Epidermal melanocyte (primary cell): ENCODE measurements around the gene SMIM1.
"Not testable (repeated sequence)": the region's sequence is repeated elsewhere in the genome, so short reads cannot be mapped to it uniquely, and the experiment has no call there.

Experiments
- DNase-seq: peaks from one replicate; pipeline ENCODE4 v3.0.0; 2011; ENCODE audit warnings: low spot score; ENCODE audit not compliant: insufficient read length

The SMIM1 gene

DNA sequence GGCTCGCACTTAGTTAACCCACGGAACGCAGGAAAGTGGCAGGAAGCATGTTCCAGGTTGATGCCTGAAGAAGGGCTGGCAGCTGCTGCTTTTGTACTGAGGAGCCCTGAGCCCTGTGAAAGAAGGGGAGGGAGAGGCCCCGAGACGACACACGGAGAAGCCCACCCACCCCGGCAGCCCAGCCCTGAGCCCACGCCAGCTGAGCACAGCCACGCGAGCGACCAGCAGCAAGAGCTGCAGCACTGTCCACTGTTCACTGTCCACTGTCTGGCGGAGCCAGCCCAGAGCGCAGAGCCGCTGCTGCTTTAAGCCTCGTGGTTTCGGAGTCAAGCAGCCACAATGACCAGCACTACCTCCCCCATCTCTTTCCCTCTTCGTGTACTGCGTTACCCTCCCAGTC, 18.4 kb downstream of the SMIM1 start:
- DNase-seq = peak; percentile 9

GRCh38 chr1:3795453-3796214, 23.1 kb downstream of the SMIM1 start:
- peak; percentile 16 for DNase-seq

DNA sequence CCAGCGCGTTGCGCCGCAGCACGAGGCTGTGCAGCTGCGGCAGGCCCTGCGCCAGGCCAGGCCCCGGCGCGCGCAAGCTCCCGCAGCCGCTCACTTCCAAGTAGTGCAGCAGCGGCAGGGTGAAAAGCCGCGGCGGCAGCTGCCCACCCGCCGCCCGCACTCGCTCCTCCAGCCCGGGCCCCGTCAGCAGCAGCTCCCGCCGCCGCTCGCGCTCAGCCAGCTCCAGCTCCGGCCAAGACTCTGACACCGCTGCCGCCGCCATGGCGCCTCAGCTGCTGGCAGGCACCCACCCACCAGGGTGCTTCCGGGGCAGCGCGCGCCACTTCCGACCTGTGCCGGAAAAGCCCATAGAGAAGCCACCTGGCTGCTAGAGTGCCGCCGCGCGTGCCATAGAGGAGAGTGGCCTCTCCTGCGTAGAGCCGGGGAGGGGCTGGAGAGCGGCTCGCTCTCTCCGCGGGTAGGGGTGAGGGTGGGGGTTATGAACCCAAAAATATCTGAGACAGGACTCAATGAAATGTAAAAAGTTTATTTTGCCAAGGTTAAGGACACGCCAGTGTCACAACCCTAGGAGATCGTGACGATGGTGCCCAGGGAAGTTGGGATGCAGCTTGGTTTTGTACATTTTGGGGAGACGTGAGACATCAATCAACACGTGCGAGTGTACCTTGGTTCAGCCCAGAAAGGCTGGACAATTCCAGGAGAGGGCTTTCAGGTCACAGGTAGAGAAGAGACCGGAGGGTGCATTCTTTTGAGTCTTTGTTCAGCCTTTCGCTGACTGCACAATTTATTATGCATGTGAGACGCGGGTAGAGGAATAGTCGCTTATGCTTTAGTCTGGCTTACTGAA, 23.9 kb downstream of the SMIM1 start, which contains the start of gene LRRC47:
TSS of gene LRRC47 (minus strand) at position 284 of the 847 bp plus-strand sequence. CDS start at position 262, 22 bp downstream.
- DNase-seq = peak; percentile 97

GRCh38 chr1:3799976-3800685, 27.6 kb downstream of the SMIM1 start:
- peak; percentile 3 for DNase-seq

DNA sequence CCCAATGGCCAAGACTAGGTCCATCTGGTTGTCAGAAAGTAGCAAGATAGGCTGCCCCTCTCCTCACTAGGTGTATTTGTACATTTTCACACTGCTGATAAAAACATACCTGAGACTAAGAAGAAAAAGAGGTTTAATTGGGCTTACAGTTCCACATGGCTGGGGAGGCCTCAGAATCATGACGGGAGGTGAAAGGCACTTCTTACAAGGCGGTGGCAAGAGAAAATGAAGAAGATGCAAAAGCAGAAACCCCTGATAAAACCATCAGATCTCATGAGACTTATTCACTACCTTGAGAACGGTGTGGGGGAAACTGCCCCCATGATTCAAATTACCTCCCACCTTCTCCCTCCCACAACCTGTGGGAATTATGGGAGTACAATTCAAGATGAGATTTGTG, 28.2 kb downstream of the SMIM1 start:
- not testable (repeated sequence) for DNase-seq

DNA sequence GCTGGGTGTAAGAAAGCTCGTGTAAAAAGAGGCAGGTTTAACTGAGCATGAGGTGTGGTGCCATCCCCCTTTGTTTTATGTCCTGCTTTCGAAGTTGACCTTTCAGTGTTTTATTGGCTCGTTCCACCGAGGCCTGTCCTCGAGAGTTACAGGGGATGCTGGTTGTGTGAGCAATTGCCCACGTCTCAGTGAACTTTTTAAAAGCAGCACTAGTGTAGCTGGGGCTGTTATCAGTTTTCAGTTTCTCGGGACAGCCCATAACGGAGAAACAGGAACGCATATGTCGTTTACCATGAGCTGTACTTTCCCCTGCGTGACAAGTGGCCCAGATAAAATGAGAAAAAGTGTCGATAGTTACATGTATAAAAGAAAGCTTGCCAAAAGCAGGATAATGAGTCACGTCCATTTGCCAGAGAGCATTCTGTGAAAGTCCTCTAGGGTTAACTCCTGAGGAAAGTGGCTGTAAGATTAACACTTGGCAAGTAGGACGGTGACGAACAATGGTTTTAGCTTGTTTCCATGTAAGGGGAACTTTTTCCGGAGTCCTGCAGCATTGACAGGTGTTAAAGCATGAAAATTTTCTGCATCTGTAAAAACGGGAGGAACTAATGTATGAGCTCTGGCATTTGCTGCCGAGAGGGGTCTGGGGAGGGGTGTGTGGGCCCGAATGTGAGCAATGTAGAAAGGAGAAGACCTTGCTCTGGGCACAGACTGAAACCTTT, 31.5 kb downstream of the SMIM1 start:
- DNase-seq = no peak

- not testable (repeated sequence) for DNase-seq
These were observed 32.0 kb downstream of the SMIM1 start for GRCh38 chr1:3804627-3804944.

- DNase-seq = no peak
These were observed 32.5 kb downstream of the SMIM1 start for GRCh38 chr1:3805038-3805437.

DNA sequence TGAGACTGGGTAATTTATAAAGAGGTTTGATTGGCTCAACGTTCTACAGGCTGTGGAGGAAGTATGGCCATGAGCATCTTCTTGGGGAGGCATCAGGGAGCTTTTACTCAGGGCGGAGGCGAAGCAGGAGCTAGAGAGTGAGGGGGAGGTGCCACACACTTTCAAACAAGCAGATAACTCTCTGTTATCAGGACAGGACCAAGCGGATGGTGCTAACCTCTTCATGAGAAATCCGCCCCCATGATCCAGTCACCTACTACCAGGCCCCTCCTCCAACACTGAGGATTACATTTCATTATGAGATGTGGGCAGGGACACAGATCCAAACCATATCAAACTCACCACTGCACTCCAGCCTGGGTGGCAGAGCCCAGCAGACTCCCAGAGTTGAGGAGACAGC, 35.2 kb downstream of the SMIM1 start:
- DNase-seq = no peak

DNA sequence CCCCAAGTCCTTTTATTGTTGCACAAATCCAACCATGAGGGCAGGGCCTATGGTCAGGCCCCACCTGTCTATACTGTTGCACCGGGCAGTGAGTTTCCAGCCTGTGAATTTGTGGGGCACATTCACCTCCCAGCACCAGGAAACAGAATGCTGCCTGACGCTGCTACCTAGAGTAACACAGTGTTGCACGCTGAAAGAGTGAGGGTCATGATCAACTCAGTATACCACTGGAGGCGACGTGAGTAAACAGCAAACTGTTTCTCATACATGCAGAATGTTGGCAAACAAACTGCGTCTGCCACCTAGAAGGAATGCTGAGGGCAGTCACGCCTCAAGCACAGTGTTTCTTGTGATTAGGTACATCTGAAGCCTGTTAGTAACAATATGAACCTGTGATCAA, 37.1 kb downstream of the SMIM1 start:
- no peak for DNase-seq

- not testable (repeated sequence) for DNase-seq
These were observed 37.7 kb downstream of the SMIM1 start for GRCh38 chr1:3810149-3810761.

DNA sequence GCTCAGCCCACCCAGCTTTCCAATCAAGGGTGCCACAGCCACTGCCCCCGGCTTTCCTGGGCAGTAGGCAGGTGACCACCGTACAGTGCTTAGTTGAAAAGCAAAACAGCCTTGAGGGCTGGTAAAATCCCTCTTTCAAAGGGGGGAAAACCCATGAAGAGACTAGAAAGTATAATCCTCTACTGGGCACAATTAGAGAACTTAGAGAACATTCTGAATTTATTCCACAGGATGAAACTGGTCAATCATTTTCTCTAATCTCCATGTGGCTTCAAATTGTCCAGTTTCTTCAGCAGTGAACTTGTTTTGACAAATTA, 39.0 kb downstream of the SMIM1 start:
- DNase-seq = no peak

GRCh38 chr1:3814065-3814464, 41.5 kb downstream of the SMIM1 start:
- DNase-seq = no peak

DNA sequence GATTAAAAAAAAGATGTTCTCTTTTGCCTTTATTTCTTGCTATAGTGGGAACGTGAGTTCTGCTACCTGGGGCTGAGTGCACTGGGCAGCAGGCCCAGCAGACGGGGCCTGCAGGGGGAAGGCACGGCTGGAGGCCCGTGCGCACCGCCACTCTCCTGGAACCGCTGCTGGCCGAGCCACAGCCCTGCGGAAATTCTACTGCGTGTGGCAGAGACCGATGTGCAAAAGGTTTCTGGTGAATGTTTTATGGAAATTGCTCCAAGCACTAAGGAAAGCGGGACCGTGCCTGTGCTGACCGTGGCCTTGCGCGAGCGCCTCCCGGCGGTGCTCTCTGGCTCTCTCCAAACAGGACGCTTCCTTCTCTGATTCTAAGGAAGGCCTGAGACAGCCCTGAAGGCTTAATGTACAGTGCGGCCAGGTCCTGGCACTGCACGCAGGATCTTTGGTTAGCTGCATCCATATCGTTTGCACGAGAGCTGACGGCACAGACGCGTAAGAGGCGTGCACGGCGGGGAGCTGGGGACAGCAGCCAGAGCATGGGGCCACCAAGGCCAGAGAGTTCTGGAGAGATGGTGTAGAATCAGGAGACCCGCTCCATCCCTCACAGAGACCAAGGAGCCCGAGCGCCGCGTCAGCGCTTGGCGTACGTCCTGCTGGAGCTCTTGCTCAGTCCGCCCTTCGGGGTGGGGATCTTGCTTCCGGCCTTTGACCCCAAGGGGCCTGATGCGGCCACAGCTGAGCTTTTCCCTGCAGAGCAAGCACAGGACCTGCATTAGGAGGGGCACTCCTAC, 42.4 kb downstream of the SMIM1 start:
- DNase-seq = no peak

- DNase-seq = no peak
These were observed 44.0 kb downstream of the SMIM1 start for GRCh38 chr1:3816331-3817137.

- no peak for DNase-seq
These were observed 44.7 kb downstream of the SMIM1 start for GRCh38 chr1:3817138-3817740.

DNA sequence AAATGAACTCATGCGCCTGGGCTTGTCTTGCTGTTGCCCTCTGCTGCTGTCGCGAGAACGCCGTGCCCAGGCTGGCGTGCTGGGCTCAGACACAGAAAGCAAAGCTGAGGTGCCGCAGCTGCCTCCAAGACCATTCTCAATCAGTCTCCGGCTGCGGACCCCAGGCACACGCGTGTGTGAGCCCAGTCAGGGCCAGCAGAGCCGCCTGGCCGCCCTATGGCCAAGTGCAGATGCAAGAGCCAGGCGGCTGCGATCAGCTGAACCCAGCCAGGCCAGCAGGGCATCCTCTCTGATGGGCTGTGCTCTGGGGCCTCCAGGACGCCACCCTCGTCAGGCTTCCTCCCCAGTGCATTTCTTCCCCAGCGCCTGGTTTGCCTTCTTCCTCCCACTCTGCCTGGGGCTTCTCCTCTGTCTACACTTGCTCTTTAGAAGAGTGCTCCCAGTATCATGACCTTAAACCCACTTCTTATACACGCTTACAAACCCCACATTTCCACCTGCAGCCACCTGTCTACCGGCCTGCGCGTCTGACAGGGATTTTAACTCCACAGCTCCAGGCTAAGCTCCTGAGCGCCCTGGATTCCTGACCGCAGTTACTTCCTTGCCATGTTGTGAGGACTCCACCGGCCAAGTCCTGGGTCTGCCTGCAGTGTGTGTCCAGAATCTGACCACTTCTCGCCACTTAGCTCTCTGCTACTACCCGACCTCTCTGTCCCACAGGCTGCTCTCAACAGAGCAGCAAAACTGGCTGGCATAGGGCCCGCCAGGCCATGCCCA, 45.5 kb downstream of the SMIM1 start:
- DNase-seq = no peak

DNA sequence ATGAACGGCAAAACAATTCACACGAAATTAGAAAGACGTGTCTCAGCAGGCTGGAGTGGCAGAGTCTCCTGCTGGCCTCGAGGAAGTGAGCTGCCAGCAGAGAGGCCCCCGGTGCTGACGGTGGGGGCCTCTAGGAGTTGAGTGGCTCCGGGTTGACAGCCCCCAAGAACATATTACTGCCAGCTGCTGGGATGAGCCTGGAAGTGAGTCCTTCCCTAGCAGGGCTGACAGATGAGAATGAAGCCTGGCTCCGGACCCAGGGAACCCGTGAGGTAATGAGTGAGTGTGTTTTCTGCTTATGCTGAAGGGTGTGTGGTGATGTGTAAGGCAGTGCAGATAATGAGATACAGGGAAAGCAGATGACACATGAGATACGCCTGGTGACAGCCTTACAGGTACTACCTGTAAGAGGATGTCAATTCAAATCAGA, 47.2 kb downstream of the SMIM1 start:
- no peak for DNase-seq
